ENCODE measurements around the gene DELE1. TPM values are rescaled to one million over a fixed set of nuclear protein-coding genes. Genes with fewer than 3 reads are reported as not detected.

Gene DELE1
- total and polyA plus RNA-seq, 2 donors (not counting 1 experiment from before 2014, with no cell fraction given): 124 to 127 TPM

DNA sequence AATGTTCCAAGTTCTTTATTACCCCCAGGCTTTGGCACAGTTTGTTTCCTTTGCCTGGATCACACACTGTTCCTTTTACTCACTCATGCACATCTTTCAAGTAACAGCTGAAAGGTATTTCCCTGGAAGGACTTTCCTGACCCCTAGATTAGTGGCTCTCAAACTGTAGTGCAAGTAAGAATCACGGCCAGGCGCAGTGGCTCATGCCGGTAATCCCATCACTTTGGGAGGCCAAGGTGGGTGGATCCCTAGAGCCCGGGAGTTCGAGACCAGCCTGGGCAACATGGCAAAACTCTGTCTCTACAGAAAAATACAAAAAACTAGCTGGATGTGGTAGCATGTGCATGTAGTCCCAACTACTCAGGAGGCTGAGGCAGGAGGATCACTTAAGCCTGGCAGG, 19.1 kb upstream of the DELE1 start:
- H3K9me3 ChIP-seq (ENCODE audit: control extremely low read depth in 1 of 3, control insufficient read depth in 2 of 3, insufficient read depth in 1 of 3, low read length in 2 of 3): peaks cover 0 to 2% (median 2%) of the 10 kb centered on the region in 3 donors
- no peaks in the 10 kb centered on the region for H3K4me1 ChIP-seq (ENCODE audit: control insufficient read depth in 2 of 2, insufficient read depth in 2 of 2, low read length in 2 of 2)
- TF ChIP-seq EZH2 (IDR thresholded peaks at IDR 0.05; ENCODE audit: borderline replicate concordance, insufficient read depth, low read depth, low read length, poor library complexity, severe bottlenecking): no peak
- TF ChIP-seq, protein P1, sequence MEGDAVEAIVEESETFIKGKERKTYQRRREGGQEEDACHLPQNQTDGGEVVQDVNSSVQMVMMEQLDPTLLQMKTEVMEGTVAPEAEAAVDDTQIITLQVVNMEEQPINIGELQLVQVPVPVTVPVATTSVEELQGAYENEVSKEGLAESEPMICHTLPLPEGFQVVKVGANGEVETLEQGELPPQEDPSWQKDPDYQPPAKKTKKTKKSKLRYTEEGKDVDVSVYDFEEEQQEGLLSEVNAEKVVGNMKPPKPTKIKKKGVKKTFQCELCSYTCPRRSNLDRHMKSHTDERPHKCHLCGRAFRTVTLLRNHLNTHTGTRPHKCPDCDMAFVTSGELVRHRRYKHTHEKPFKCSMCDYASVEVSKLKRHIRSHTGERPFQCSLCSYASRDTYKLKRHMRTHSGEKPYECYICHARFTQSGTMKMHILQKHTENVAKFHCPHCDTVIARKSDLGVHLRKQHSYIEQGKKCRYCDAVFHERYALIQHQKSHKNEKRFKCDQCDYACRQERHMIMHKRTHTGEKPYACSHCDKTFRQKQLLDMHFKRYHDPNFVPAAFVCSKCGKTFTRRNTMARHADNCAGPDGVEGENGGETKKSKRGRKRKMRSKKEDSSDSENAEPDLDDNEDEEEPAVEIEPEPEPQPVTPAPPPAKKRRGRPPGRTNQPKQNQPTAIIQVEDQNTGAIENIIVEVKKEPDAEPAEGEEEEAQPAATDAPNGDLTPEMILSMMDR (IDR thresholded peaks at IDR 0.05): no peak
- peaks cover 19% of the 10 kb centered on the region for H3K27me3 Mint-ChIP-seq
- DNase-seq (no peak), ATAC-seq (ENCODE audit: low read depth) (no peak)
- peaks cover 0 to 5% (median 0%) of the 10 kb centered on the region in 4 experiments for H3K27me3 ChIP-seq (replicated peaks in 1 of 4; ENCODE audit: control extremely low read depth in 1 of 4, control insufficient read depth in 3 of 4, insufficient read depth in 4 of 4, low read length in 3 of 4)
- WGBS (ENCODE audit: insufficient coverage): 96% methylated on average over 3 of the region's 5 CpGs
- ChIA-PET CTCF (interaction anchor here (2.8 kb wide), 1 partner anchor 26 kb away, joined by 14 read pairs; the partner anchor contains the start of gene PCDH1), POLR2A (no interaction called here)
- H3K79me2 ChIP-seq (ENCODE audit: control insufficient read depth, insufficient read depth, low read length): no peaks in the 10 kb centered on the region
- no peaks in the 10 kb centered on the region for H3K4me1 Mint-ChIP-seq
- H3K36me3 ChIP-seq (replicated peaks in 1 of 2; ENCODE audit: control extremely low read depth in 1 of 2, control insufficient read depth in 1 of 2, extremely low read depth in 1 of 2, insufficient read depth in 2 of 2, low read length in 1 of 2): no peaks in the 10 kb centered on the region
- no peak overlapping the region for H3K4me3 Mint-ChIP-seq
- H3K9me3 Mint-ChIP-seq (ENCODE audit: insufficient read depth): no peaks in the 10 kb centered on the region
- intact Hi-C loops (cut with micrococcal nuclease): no loop called here
- no peak overlapping the region for H2AFZ ChIP-seq (ENCODE audit: insufficient read depth, low read depth, low read length, poor library complexity, severe bottlenecking)
- no peaks in the 10 kb centered on the region for H4K20me1 ChIP-seq (ENCODE audit: control insufficient read depth, insufficient read depth, low read length, poor library complexity, severe bottlenecking)
- H3K27ac Mint-ChIP-seq: no peak overlapping the region
- no peak overlapping the region for H3K4me2 ChIP-seq (replicated peaks; ENCODE audit: low read depth, low read length, poor library complexity, severe bottlenecking)
- no peak overlapping the region for H3K4me3 ChIP-seq (ENCODE audit: control extremely low read depth in 1 of 5, extremely low read depth in 1 of 5, insufficient read depth in 1 of 5, low read depth in 2 of 5, low read length in 4 of 5)
- no peak overlapping the region for H3K9ac ChIP-seq (ENCODE audit: low read length)
- H3K27ac ChIP-seq (ENCODE audit: low read length in 2 of 2): no peak overlapping the region

DNA sequence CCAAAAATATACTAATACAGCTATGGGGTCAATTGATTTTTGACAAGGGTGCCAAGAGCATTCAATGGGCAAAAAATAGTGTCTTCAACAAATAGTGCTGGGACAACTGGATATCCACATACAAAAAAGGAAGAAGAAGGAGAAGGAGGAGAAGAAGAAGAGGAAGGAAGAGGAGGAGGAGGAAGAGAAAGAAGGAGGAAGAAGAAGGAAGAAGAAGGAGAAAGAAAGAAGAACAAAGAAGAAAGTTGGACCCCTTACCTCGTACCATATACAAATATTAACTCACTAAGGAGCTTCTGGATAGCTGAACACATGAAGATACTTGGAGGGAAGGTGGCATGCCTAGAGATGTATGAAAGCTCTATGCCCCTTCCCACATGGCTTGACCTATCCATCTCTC, 17.2 kb upstream of the DELE1 start:
- no CpG with 5 or more reads among the region's 1 CpG for WGBS (ENCODE audit: insufficient coverage)
- no peaks in the 10 kb centered on the region for H3K4me1 ChIP-seq (ENCODE audit: control insufficient read depth in 2 of 2, insufficient read depth in 2 of 2, low read length in 2 of 2)
- Mint-ChIP-seq H3K27ac (no peak overlapping the region), H3K9me3 (ENCODE audit: insufficient read depth) (no peaks in the 10 kb centered on the region), H3K4me3 (no peak overlapping the region), H3K4me1 (no peaks in the 10 kb centered on the region), H3K27me3 (peaks cover 17% of the 10 kb centered on the region)
- no peak for ATAC-seq (ENCODE audit: low read depth)
- peaks cover 0 to 2% (median 2%) of the 10 kb centered on the region in 3 donors for H3K9me3 ChIP-seq (ENCODE audit: control extremely low read depth in 1 of 3, control insufficient read depth in 2 of 3, insufficient read depth in 1 of 3, low read length in 2 of 3)
- intact Hi-C loops (cut with micrococcal nuclease): no loop called here
- no peak overlapping the region for H3K27ac ChIP-seq (ENCODE audit: low read length in 2 of 2)
- no peaks in the 10 kb centered on the region for H3K36me3 ChIP-seq (replicated peaks in 1 of 2; ENCODE audit: control extremely low read depth in 1 of 2, control insufficient read depth in 1 of 2, extremely low read depth in 1 of 2, insufficient read depth in 2 of 2, low read length in 1 of 2)
- H2AFZ ChIP-seq (ENCODE audit: insufficient read depth, low read depth, low read length, poor library complexity, severe bottlenecking): no peak overlapping the region
- peaks cover 0 to 5% (median 0%) of the 10 kb centered on the region in 4 experiments for H3K27me3 ChIP-seq (replicated peaks in 1 of 4; ENCODE audit: control extremely low read depth in 1 of 4, control insufficient read depth in 3 of 4, insufficient read depth in 4 of 4, low read length in 3 of 4)
- no peak overlapping the region for H3K4me3 ChIP-seq (ENCODE audit: control extremely low read depth in 1 of 5, extremely low read depth in 1 of 5, insufficient read depth in 1 of 5, low read depth in 2 of 5, low read length in 4 of 5)
- ChIA-PET POLR2A (interaction anchor here (0.7 to 1.2 kb wide), 2 partner anchors 17 to 28 kb away, joined by 3 read pairs; partner anchors contain the start of gene DELE1), CTCF (interaction anchor here (0.7 to 2.8 kb wide), 5 partner anchors 8 to 214 kb away, joined by 4 to 14 read pairs (median 4); partner anchors contain the start of gene PCDH1)
- no peak for TF ChIP-seq EZH2 (IDR thresholded peaks at IDR 0.05; ENCODE audit: borderline replicate concordance, insufficient read depth, low read depth, low read length, poor library complexity, severe bottlenecking)
- TF ChIP-seq, protein P1 (IDR thresholded peaks at IDR 0.05): no peak
- no peak overlapping the region for H3K9ac ChIP-seq (ENCODE audit: low read length)
- H3K79me2 ChIP-seq (ENCODE audit: control insufficient read depth, insufficient read depth, low read length): no peaks in the 10 kb centered on the region
- H4K20me1 ChIP-seq (ENCODE audit: control insufficient read depth, insufficient read depth, low read length, poor library complexity, severe bottlenecking): no peaks in the 10 kb centered on the region
- H3K4me2 ChIP-seq (replicated peaks; ENCODE audit: low read depth, low read length, poor library complexity, severe bottlenecking): no peak overlapping the region
- no peak for DNase-seq
